DND-41 (cell line): ENCODE results near the gene TMEM135.

Experiments
- CTCF ChIP-seq: IDR thresholded peaks from 2 replicates; pipeline ENCODE4 v1.5.1; 2012; ENCODE audit warnings: borderline replicate concordance, low read length, moderate library complexity, mild to moderate bottlenecking; ENCODE audit not compliant: poor library complexity, severe bottlenecking; ENCODE audit errors: extremely low read depth
- EZH2 ChIP-seq: IDR thresholded peaks from 3 replicates; pipeline ENCODE4 v1.6.1; 2012; ENCODE audit warnings: borderline replicate concordance, low read depth, mild to moderate bottlenecking, moderate library complexity, low read length, inconsistent platforms; ENCODE audit not compliant: severe bottlenecking

- TF ChIP-seq CTCF = no peak
- TF ChIP-seq EZH2 = no peak
Measured at GRCh38 chr11:87260811-87261210, 223.1 kb downstream of the TMEM135 start.
